Choroid plexus epithelial cell (primary cell): ENCODE measurements around the gene TBX5.

ENCODE experiments used
- DNase-seq: peaks from one replicate; pipeline ENCODE4 v3.0.0-alpha.2; 2010; ENCODE audit warnings: low read depth
- H3K4me3 ChIP-seq: 2 replicates; pipeline ENCODE4 v1.5.1; 2011; ENCODE audit warnings: low read depth, mild to moderate bottlenecking, control low read depth, low read length, moderate library complexity
- TF ChIP-seq, protein P1 (sequence below): conservative IDR thresholded peaks from 2 replicates; pipeline ENCODE4 v1.5.1; 2011; ENCODE audit warnings: low read depth, mild to moderate bottlenecking, control low read depth, inconsistent platforms, low read length, moderate library complexity

TBX5 gene

DNA sequence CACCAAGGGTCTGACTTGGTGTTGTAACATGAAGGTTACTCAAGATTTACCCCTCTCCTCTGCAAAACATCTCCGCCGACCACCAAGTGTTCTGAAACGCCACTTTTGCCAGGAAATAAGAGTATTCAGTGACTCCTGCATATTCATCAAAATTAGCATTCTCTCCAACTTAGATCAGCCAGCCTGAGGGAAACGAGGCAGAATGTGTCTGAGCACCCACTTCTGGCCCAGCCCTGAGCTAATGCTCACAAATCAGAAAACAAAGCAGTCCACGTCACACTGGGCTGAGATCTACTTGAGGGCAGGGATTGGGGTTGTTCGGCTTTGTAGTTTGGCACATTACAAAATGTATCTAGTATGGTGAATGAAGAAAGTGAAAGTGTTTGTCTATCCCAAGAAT is 64.3 kb downstream of the TBX5 start:
- no peak for DNase-seq
- TF ChIP-seq, protein P1, sequence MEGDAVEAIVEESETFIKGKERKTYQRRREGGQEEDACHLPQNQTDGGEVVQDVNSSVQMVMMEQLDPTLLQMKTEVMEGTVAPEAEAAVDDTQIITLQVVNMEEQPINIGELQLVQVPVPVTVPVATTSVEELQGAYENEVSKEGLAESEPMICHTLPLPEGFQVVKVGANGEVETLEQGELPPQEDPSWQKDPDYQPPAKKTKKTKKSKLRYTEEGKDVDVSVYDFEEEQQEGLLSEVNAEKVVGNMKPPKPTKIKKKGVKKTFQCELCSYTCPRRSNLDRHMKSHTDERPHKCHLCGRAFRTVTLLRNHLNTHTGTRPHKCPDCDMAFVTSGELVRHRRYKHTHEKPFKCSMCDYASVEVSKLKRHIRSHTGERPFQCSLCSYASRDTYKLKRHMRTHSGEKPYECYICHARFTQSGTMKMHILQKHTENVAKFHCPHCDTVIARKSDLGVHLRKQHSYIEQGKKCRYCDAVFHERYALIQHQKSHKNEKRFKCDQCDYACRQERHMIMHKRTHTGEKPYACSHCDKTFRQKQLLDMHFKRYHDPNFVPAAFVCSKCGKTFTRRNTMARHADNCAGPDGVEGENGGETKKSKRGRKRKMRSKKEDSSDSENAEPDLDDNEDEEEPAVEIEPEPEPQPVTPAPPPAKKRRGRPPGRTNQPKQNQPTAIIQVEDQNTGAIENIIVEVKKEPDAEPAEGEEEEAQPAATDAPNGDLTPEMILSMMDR, result no peak
- no peak overlapping the region for H3K4me3 ChIP-seq

DNA sequence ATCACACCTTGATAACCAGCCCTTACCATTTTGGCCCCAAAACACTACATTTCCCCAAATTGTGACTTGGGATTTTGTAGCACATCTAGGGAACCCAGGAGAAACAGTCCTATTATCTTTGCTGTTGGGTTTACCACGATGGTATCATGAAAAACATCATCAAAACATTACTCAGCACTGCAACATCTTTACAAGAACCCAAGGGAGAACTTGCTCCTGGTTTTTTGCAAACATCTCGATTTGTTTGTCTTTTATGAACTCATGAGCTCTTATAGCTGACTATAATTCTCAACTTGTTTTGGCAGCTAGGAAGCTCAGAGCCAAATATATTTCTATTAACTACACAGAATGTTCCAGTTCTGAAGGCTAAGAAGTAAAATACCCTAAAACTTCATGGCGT is 65.7 kb downstream of the TBX5 start:
- DNase-seq, result no peak
- TF ChIP-seq, protein P1, result no peak
- H3K4me3 ChIP-seq, result no peak overlapping the region

DNA sequence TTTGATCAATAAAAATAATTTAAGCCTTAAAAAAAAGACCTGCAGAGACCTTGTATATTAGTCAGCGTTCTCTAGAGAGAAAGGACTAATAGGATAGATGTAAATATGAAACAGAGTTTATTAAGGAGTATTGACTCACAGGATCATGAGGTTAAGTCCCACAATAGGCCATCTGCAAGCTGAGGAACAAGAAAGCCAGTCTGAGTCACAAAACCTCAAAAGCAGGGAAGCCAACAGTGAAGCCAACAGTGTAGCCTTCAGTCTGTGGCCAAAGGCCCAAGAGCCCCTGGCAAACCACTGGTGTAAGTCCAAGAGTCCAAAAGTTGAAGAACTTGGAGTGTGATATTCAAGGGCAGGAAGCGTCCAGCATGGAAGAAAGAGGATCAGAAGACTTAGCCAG is 66.3 kb downstream of the TBX5 start:
- H3K4me3 ChIP-seq, result no peak overlapping the region
- TF ChIP-seq, protein P1, result no peak
- DNase-seq, result no peak

DNA sequence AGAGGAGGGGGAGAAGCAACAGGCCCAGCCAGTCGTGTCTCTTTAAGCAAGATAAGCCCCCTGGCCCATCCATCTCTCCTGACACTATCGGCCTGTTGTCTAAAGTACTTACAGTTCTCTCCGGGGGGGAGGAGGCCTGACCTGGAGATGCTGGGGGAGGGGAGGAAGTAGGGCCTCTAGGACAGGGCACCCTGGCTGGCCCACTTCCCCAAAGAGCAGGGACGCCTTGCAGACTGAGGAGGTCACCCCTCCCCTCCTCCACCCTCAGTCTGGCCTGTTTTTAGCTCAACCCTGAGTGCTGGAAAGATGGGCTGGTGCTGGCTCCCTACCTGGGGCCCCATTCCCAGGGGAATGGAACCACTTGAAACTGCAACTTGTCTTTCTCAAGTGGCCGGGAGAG is 70.3 kb downstream of the TBX5 start:
- no peak for DNase-seq
- no peak overlapping the region for H3K4me3 ChIP-seq
- TF ChIP-seq, protein P1, result no peak

DNA sequence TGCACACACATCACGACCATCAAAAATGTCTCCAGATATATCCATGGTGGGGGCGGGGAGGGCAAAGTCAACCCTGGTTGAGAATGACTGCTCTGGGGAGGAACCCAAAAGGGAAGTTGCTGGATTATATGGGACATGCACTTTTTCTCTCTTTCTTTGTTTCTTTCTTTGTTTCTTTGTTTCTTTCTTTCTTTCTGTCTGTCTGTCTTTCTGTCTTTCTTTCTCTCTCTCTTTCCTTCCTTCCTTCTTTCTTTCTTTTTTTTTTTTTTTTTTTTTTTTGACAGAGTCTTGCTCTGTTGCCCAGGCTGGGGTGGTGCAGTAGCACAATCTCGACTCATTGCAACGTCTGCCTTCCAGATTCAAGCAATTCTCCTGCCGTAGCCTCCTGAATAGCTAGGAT is 71.5 kb downstream of the TBX5 start:
- TF ChIP-seq, protein P1, result no peak

DNA sequence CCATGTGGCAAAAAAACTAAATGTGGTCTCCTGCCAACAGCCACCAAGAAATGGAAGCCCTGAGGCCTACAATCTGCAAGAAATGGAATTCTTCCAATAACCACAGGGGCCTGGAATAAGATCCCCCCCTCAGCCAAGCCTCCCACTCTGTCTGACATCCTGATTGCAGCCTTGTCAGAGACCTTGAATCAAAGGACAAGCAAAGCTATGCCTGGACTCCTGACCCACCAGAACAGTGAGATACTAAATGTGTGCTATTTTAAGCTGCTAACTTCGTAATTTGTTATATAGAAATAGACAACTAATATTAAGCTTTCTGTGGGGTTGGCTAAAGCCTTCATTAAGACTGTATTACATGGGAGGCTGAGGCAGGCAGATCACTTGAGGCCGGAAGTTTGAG is 77.7 kb downstream of the TBX5 start:
- TF ChIP-seq, protein P1, result no peak
- H3K4me3 ChIP-seq, result no peak overlapping the region

More for the DNA sequence above, 71.5 kb downstream of the TBX5 start:
- no peak for DNase-seq
- H3K4me3 ChIP-seq, result no peak overlapping the region

DNA sequence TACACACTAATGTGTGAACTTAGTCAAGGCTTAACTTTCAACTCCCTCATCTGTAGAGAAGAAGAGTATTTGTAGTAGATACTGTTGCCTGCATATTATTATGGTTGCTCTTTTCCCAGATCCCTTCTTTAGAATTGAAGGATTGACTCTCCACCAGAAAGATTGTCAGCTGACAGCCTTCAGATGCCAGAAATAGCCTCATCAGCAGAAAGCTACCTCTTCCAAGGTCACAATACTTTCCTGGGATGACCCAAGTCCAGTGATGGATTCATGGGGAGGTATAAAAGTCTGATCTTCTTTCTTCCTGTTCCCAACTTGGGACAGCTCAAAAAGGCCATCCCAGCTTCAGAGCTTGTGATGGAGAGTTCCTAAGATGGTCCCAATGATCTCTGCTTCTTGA is 78.2 kb downstream of the TBX5 start:
- no peak overlapping the region for H3K4me3 ChIP-seq
- DNase-seq, result no peak
- TF ChIP-seq, protein P1, result no peak

More for the DNA sequence above, 77.7 kb downstream of the TBX5 start:
- DNase-seq, result no peak
